Measurements from ENCODE around the gene RBM48.

DNA sequence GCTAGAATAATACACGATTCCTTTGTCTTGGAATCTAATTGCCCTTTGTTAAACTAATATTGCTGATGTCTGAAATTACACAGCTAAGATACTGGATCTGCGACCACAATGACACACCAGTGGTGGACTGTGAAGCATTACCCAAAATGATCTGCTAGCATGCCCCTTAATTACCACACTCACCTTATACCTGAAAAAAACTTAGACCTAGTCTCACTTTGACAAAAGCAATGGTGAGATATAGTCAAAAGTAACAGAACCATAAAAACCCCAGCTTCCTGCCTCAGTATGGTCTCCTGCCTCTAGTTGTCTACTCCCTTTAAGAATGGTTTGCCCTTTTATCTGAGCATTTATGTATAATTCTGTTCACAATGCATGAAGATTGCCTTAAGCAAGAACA, 30.0 kb upstream of the RBM48 start:
- TF ChIP-seq YY1 (IDR thresholded peaks at IDR 0.05; ENCODE audit: low read depth) (no peak), EP300 (IDR thresholded peaks at IDR 0.05; ENCODE audit: borderline replicate concordance) (no peak)
